Fibroblast of skin of right biceps (primary cell): ENCODE measurements around the gene GNG14.
"Not testable (repeated sequence)": the region's sequence is repeated elsewhere in the genome, so short reads cannot be mapped to it uniquely, and the experiment has no call there.

Source experiments
- DNase-seq: peaks from one replicate; pipeline ENCODE4 v3.0.0-alpha.2; 2013

Gene GNG14

DNA sequence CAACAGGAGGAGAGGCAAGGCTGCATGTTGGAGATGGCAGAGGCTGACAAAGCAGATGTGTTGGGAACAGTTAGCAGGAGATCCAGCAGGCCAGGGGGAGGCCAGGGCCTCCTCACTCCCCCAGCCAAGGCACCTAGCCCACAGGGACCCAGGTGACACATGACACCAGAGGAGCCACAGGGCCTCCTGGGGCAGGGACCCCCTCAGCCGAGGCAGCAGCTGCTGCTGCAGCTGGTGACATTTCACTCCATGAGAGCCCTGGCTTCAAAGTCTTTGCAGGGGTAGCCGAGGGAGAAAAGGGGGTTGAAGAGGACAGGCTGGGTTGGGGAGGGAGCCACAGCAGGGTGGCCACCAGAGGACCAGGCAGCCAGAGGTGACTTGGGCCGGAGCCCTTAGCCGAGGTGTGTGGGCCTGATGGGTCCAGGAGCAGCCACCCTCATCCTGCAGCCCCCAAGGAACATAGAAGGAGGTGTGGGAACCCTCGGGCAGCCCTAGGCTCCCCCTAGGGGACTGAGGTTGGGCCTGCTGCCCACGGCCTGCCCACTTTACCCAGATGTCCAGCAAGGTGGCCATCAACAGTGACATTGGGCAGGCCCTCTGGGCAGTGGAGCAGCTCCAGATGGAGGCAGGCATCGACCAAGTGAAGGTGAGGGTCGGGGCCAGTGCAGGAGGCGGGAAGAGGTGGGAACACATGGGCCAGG lies at the start of gene GNG14:
TSS of gene GNG14 (plus strand) at position 503 of the 701 bp plus-strand sequence. CDS start at position 554, 51 bp downstream.
- DNase-seq: no peak

DNA sequence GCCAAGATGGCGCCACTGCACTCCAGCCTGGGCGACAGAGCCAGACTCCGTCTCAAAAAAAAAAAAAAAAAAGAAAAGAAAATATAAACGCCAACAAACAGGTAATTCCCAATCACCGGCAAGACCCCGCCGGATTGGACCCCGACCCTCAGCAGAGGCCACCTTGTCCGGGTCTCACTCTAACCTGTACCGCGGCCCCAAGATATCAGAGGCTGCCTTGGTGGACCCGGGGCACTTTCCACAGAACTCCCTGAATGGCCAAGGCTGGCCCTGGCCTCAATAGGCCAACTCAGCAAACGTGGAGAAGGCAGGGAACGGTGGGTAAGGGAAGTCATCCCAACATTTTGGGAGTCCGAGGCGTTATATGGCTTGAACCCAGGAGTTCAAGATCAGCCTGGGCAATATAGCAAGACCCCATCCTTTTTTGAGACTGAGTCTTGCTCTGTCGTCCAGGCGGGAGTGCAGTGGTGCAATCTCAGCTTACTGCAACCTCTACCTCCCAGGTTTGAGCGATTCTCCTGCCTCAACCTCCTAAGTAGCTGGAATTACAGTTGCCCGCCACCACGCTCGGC lies 49.1 kb upstream of the GNG14 start:
- no peak for DNase-seq

- DNase-seq: peak; percentile 81
Measured at GRCh38 chr19:12639901-12640613, 47.7 kb upstream of the GNG14 start.

DNA sequence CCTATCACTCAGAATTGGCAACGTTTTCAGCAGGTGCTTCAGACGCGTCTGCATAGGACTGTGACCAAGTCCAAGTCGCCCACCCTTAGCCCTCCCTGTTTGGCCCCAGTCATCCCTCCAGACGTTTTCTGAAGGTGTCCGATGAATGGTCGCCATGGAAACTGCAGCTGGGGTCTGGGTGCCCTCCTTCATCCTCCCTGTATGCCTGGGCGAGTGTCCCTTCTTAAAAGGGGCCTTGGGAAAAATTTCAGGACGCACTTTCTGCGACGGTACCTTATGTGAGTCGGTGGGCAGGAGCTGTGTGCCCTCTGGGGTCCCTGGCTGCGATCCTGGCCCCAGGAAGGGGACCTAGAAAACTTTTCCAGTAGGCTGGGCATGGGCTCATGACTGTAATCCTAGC lies 46.3 kb upstream of the GNG14 start:
- no peak for DNase-seq

DNA sequence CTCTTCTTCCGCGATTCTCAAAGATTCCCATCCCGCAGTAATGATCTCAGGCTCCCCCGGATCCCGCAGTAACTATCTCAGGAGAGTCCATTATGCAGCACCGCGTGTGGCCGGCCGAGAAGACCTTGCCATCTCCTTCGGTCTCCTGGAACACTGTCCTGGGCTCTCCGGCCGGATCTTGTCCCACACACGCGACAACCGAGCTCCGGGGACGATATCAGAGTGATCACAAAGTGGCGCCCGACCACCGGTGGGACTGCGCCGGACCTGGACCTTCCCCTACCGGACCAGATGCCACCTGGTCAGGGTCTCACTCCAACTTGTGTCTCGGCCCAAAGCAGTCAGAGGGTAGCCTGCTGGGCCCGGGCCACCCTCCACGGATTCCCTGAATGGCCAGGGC lies 45.3 kb upstream of the GNG14 start:
- DNase-seq: no peak

DNA sequence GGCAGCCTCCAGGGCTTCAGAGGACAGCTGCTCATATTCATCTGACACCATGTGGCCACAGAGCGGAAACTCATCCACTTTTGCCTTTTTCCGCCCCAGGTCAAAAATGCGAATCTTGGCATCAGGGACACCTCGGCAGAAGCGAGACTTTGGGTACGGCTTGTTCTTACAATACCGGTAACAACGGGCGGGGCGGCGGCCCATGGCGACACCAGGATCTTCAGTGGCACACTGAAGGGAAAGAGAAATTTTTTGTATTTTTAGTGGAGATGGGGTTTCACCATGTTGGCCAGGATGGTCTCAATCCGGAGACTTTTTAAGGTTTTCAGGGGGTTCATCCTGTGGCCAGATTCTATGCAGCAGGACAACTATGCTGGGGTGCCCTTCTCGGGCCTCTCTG lies 44.1 kb upstream of the GNG14 start:
- not testable (repeated sequence) for DNase-seq

DNA sequence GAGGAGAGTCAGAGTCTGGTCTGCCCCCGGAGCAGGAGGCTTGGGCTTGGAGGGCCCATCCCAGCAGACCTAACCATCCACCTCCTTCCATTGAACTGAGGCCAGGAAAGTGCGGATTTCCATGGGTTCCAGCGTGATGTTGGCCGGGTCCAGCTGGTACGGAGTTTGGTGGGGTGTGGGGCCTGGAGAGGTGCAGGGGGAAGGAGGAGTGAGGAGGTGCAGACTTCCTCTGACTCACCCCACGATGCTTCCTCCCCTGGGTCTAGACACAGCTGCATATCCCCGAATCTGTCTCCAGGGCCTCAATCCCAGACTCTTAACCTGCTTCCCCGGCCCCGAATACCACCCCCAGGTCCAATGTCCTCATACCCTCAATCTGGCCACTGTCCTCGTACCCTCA lies 41.2 kb upstream of the GNG14 start:
- no peak for DNase-seq

GRCh38 chr19:12647047-12647446 lies 40.8 kb upstream of the GNG14 start:
- DNase-seq: no peak

GRCh38 chr19:12647490-12648071 lies 40.2 kb upstream of the GNG14 start:
- DNase-seq: peak; percentile 27

- DNase-seq: no peak
Measured at GRCh38 chr19:12648088-12648487, 39.7 kb upstream of the GNG14 start.

- no peak for DNase-seq
Measured at GRCh38 chr19:12649941-12650340, 37.9 kb upstream of the GNG14 start.

- DNase-seq: no peak
Measured at GRCh38 chr19:12652219-12652618, 35.6 kb upstream of the GNG14 start.

GRCh38 chr19:12655546-12655945 lies 32.3 kb upstream of the GNG14 start:
- DNase-seq: no peak

DNA sequence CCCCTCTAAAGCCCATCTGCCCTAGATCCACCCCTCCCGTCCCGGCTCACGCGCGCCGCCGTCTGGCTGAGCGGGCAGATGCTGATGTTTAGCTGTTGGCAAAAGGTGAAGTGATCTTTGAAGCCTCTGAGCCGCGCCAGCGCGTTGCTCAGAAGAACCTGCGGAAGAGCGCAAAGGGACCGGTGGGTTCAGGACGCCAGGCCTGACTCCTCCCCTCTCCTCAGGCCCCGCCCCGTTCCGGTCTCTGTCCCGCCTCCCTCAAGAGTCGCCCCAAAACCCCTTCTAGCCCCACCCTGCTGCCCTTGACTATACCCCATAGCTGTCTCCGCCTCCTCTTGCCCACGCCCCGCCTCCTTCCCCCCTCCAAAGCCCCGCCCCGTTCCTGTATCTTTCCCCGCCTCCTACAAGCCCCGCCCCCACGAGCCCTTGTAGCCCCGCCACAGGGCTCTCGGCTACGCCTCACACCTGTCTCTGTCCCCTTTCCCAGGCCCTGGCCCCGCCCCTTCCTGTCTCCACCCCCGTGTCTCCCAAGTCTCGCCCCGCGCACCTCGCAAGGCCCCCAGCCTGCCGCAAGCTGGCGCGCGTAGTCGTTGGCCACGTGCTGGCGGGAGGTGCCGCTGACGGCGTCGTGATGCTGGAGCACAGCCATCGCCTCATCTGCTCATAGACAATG lies 30.8 kb upstream of the GNG14 start:
- no peak for DNase-seq

DNA sequence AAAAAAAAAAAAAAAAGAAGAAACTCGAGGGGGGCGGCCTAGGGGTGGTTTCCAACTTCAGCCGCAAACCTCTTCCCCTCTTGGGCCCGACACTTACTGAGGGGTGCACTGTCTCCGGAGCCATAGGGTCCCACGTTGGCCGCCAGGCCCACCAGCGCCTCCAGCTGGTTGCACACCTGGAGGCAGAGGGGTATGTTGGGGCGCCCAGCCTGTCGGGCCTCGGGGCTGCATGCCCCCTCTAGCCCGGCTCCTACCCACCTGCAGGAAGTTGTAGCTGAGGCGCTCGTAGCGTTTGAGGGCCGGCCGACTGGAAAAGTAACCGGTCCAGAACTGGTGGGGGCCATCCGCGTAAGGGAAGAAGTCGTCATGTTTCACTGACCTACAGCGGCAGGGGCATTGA lies 29.8 kb upstream of the GNG14 start:
- DNase-seq: no peak

- no peak for DNase-seq
Measured at GRCh38 chr19:12660980-12661379, 26.8 kb upstream of the GNG14 start.

- no peak for DNase-seq
Measured at GRCh38 chr19:12664406-12665280, 23.2 kb upstream of the GNG14 start.

DNA sequence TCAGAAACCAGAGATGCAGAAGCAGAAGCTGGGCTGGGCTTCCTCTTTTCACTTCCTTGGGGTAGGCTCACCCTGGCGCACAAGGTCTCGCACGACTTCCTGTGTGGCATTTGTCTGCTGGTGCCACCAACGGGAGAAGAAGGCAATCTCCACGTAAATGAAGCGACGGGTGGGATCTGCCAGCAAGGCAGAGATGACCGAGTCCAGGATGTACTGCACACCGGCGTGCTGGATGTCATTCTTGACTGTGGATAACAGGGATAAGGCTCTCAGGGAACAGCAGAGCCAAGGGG lies 22.6 kb upstream of the GNG14 start:
- DNase-seq: no peak

DNA sequence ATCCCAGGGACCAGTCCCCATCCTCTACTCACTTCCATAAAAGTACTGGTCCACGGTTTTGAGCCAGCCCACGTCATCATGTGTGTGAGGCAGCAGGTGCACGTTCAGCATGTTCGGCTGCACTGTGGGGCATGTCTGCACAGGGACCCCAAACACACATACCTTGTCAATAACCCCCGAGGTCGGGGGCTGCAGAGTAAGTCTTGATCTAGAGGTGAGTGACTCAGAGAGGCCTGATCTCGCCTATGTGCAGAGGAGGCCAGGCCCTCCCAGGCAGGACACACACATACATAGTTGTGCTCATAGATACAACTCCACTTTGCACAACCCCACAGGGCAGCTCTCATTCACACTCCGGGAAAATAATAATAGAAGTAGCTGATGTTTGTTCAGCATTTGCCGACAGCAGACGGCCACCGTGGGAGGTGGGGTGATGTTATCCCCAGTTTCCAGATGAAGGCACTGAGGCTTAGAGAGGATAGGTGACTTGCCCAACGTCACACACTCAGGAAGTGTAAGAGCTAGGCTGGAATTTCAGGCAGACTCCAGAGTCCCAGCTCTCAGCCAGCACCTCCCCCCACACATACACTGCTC lies 22.0 kb upstream of the GNG14 start:
- no peak for DNase-seq

DNA sequence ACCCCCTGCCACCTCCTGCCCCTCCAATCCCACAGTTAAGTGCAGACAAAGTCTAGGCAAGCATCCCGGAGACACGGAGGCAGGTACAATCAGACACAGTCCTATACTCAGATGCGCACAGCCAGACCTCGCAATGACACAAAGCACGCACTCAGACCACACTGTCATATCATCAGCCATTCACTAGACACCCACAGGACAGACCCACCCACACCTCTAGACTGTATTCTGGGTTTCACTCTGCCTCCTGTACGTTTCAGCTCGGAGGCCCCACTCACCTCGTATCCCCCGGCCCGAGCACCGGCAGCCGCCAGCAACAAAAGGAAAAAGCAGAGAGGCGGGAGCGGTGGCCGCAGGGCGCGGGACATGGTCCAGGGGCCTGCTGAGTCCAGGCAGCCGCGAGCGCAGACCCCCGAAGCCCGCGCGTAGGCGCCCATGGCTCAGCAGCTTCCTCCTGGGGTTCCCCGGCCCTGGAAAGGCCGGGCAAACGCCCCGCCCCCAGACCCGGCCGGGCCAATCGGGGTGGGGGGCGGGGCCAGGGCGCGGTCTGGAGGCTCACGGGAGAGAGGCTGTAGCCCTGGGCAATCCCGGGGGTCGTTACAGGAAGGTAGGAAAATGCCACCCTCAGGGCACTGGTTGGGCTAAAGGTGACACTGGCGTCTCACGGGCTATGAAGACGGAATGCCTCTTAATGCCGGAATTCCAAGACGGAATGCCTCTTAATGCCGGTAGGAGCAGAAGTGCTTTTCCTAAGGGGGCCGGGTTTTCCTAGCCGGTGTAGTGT lies 21.3 kb upstream of the GNG14 start, which contains the start of the genes MAN2B1 and WDR83:
TSS of gene MAN2B1 (minus strand) at position 478 of the 784 bp plus-strand sequence. CDS start at position 437, 41 bp downstream.
TSS of gene WDR83 (plus strand) at position 543 of the 784 bp plus-strand sequence. CDS start 2,984 bp downstream, outside the sequence.
- peak; percentile 68 for DNase-seq

DNA sequence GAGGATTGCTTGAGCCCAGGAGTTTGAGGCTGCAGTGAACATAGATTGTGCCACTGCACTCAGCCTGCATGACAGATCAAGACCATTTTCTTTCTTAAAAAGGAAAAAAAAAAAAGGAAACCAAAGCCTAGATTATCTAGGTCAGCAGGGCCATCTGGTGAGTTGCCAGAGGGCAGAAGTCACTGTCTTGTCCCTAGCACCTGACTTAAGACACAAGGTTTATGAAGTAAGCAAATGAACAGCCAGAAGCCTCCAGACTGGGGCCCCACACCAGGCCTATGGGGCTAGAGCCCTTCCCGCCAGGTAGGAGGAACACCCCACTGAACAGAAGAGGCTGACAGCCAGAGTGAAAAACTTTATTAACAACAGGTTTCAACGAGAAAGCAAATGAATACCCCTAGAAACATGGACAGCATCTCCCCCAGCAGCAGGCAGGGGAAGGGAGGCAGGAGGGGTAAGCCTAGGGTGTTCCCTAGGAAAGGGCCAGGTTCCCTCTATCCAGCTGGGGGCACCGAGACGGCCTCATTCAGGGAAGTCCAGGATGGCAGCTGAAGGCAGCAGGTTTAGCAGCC lies 20.0 kb upstream of the GNG14 start:
- DNase-seq: no peak
